ENCODE measurements around the gene ARID1B. TPM values are rescaled to one million over a fixed set of nuclear protein-coding genes. Genes with fewer than 3 reads are reported as not detected.

The ARID1B gene
- total and polyA plus RNA-seq, 9 of the 15 experiments (the other 6 are each of a cell fraction or from before 2014, with no cell fraction given): 12.5 to 50.5 (median 25.8) TPM

DNA sequence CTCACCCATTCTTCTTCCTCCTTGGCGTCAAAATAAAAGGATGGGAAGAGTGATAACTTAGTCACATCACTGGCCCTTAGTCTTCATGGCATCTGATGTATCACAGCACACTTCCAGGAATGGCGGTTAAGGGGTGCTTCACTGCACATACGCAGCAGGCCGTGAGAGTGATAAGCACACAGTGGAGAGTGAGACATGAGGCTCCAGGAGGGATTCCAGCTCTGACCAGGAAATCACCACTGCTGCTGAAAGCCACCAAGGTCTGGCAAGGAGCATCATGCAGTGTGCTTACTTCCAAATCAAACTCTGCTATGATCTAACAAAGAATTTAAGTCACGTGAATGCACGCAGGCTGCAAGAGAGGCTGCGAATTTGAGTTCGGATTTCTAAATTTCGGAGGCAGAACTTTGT is 62.4 kb downstream of the ARID1B start (continued):
- TF ChIP-seq, protein P1, sequence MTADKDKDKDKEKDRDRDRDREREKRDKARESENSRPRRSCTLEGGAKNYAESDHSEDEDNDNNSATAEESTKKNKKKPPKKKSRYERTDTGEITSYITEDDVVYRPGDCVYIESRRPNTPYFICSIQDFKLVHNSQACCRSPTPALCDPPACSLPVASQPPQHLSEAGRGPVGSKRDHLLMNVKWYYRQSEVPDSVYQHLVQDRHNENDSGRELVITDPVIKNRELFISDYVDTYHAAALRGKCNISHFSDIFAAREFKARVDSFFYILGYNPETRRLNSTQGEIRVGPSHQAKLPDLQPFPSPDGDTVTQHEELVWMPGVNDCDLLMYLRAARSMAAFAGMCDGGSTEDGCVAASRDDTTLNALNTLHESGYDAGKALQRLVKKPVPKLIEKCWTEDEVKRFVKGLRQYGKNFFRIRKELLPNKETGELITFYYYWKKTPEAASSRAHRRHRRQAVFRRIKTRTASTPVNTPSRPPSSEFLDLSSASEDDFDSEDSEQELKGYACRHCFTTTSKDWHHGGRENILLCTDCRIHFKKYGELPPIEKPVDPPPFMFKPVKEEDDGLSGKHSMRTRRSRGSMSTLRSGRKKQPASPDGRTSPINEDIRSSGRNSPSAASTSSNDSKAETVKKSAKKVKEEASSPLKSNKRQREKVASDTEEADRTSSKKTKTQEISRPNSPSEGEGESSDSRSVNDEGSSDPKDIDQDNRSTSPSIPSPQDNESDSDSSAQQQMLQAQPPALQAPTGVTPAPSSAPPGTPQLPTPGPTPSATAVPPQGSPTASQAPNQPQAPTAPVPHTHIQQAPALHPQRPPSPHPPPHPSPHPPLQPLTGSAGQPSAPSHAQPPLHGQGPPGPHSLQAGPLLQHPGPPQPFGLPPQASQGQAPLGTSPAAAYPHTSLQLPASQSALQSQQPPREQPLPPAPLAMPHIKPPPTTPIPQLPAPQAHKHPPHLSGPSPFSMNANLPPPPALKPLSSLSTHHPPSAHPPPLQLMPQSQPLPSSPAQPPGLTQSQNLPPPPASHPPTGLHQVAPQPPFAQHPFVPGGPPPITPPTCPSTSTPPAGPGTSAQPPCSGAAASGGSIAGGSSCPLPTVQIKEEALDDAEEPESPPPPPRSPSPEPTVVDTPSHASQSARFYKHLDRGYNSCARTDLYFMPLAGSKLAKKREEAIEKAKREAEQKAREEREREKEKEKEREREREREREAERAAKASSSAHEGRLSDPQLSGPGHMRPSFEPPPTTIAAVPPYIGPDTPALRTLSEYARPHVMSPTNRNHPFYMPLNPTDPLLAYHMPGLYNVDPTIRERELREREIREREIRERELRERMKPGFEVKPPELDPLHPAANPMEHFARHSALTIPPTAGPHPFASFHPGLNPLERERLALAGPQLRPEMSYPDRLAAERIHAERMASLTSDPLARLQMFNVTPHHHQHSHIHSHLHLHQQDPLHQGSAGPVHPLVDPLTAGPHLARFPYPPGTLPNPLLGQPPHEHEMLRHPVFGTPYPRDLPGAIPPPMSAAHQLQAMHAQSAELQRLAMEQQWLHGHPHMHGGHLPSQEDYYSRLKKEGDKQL (CRISPR knock-in tag; IDR thresholded peaks at IDR 0.05; ENCODE audit: borderline replicate concordance): 0 out of 2 replicates have a peak, but pooled peaks have one; percentile 43
- TF ChIP-seq GABPA (tag; conservative IDR thresholded peaks at IDR 0.05; ENCODE audit: low read depth) (no peak), EP400 (IDR thresholded peaks at IDR 0.05) (0 out of 2 replicates have a peak, but pooled peaks have one; percentile 38), FOXP1 (CRISPR knock-in tag; IDR thresholded peaks at IDR 0.05) (no peak), SOX6 (IDR thresholded peaks at IDR 0.05) (peak; percentile 59), ZNF75A (CRISPR knock-in tag; IDR thresholded peaks at IDR 0.05) (no peak), TBP (optimal IDR thresholded peaks at IDR 0.05; ENCODE audit: low read depth, low read length) (no peak), GATA2 (CRISPR knock-in tag; IDR thresholded peaks at IDR 0.05) (peak; percentile 23; the same call in 1 of the 2 replicates), CREM (IDR thresholded peaks at IDR 0.05; ENCODE audit: low read depth) (peak; percentile 17; the same call in 1 of the 2 replicates), CXXC5 (CRISPR knock-in tag; IDR thresholded peaks at IDR 0.05) (peak; percentile 82)
- TF ChIP-seq, protein P2, sequence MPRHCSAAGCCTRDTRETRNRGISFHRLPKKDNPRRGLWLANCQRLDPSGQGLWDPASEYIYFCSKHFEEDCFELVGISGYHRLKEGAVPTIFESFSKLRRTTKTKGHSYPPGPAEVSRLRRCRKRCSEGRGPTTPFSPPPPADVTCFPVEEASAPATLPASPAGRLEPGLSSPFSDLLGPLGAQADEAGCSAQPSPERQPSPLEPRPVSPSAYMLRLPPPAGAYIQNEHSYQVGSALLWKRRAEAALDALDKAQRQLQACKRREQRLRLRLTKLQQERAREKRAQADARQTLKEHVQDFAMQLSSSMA (CRISPR knock-in tag; IDR thresholded peaks at IDR 0.05): no peak
- TF ChIP-seq, protein P3, sequence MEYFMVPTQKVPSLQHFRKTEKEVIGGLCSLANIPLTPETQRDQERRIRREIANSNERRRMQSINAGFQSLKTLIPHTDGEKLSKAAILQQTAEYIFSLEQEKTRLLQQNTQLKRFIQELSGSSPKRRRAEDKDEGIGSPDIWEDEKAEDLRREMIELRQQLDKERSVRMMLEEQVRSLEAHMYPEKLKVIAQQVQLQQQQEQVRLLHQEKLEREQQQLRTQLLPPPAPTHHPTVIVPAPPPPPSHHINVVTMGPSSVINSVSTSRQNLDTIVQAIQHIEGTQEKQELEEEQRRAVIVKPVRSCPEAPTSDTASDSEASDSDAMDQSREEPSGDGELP (CRISPR knock-in tag; IDR thresholded peaks at IDR 0.05; ENCODE audit: borderline replicate concordance): 0 out of 2 replicates have a peak, but pooled peaks have one; percentile 15
